B cell (primary cell): Measurements from ENCODE around the gene EGFR. TPM values are rescaled to one million over a fixed set of nuclear protein-coding genes. Genes with fewer than 3 reads are reported as not detected.

Experiments used
- ATAC-seq: fragments of 200-7000 bp; cut with Tn5 transposase; one replicate; pipeline ENCODE4 v1.10.0; 2021; ENCODE audit warnings: low read depth, mild to moderate bottlenecking, moderate number of reproducible peaks, moderate library complexity
- CTCF ChIA-PET: fragments of 350-600 bp; sonication (Branson Sonifier 250); formaldehyde crosslinking; loops from one replicate; lab custom pipeline; 2021; ENCODE audit warnings: antibody characterized with exemption, inconsistent platforms; lab: Charles Lee
- POLR2A ChIA-PET: fragments of 350-600 bp; sonication (Branson Sonifier 250); formaldehyde crosslinking; loops from one replicate; lab custom pipeline; 2021; ENCODE audit warnings: antibody characterized with exemption; lab: Charles Lee
- DNase-seq: peaks from one replicate; pipeline ENCODE4 v3.0.0; 2013
- H2AFZ ChIP-seq: 2 replicates; pipeline ENCODE4 v1.6.1; 2012; ENCODE audit warnings: mild to moderate bottlenecking, low read depth, low read length; ENCODE audit not compliant: insufficient read depth, poor library complexity, severe bottlenecking
- H3K27ac ChIP-seq, 2 donors: 1 replicate in 1 of 2; 2 replicates in 1 of 2; pipeline ENCODE4 v1.5.1; 2012 to 2013; ENCODE audit warnings: low read length in 2 of 2, mild to moderate bottlenecking in 2 of 2, moderate library complexity in 1 of 2
- H3K27me3 ChIP-seq, 4 experiments: fragments of 200-600 bp in 1 of 4; sonication (generic) in 1 of 4; replicated peaks in 1 of 4; 1 replicate in 2 of 4; 2 replicates in 2 of 4; pipeline versions ENCODE4 v1.6.1 to v1.7.0; 2013 to 2016; ENCODE audit warnings: low read length in 3 of 4, mild to moderate bottlenecking in 2 of 4, mixed read lengths in 1 of 4, moderate library complexity in 1 of 4; ENCODE audit not compliant: insufficient read depth in 4 of 4, control insufficient read depth in 3 of 4; ENCODE audit errors: control extremely low read depth in 1 of 4
- H3K36me3 ChIP-seq, 2 experiments: replicated peaks in 1 of 2; 1 replicate in 1 of 2; 2 replicates in 1 of 2; pipeline versions ENCODE4 v1.6.1 to v1.7.1; 2013; ENCODE audit warnings: low read length in 1 of 2; ENCODE audit not compliant: insufficient read depth in 2 of 2, control insufficient read depth in 1 of 2; ENCODE audit errors: control extremely low read depth in 1 of 2, extremely low read depth in 1 of 2
- H3K4me1 ChIP-seq, 2 donors: fragments of 200-600 bp in 1 of 2; sonication (generic) in 1 of 2; 1 replicate in 1 of 2; 2 replicates in 1 of 2; pipeline versions ENCODE4 v1.5.1 to v1.6.1; 2013 to 2017; ENCODE audit warnings: low read length in 2 of 2; ENCODE audit not compliant: control insufficient read depth in 2 of 2, insufficient read depth in 2 of 2
- H3K4me2 ChIP-seq: replicated peaks from 2 replicates; pipeline ENCODE3; 2012; ENCODE audit warnings: mild to moderate bottlenecking, low read depth, low read length; ENCODE audit not compliant: poor library complexity, severe bottlenecking
- H3K4me3 ChIP-seq, 5 experiments: fragments of 200-600 bp in 1 of 5; sonication (generic) in 1 of 5; 1 replicate in 3 of 5; 2 replicates in 2 of 5; pipeline versions ENCODE4 v1.5.1 to v1.7.0; 2011 to 2016; ENCODE audit warnings: low read length in 4 of 5, mild to moderate bottlenecking in 4 of 5, low read depth in 2 of 5, control low read depth in 1 of 5, moderate library complexity in 1 of 5; ENCODE audit not compliant: insufficient read depth in 1 of 5; ENCODE audit errors: control extremely low read depth in 1 of 5, extremely low read depth in 1 of 5
- H3K79me2 ChIP-seq: fragments of 200-600 bp; sonication (generic); one replicate; pipeline ENCODE4 v1.6.0; 2016; ENCODE audit warnings: low read length; ENCODE audit not compliant: control insufficient read depth, insufficient read depth
- H3K9ac ChIP-seq: fragments of 200-600 bp; sonication (generic); 2 replicates; pipeline ENCODE4 v1.6.1; 2017; ENCODE audit warnings: mild to moderate bottlenecking, low read length, moderate library complexity
- H3K9me3 ChIP-seq, 3 donors: one replicate each; pipeline versions ENCODE4 v1.6.1 to v1.7.1; 2013; ENCODE audit warnings: low read length in 2 of 3; ENCODE audit not compliant: control insufficient read depth in 2 of 3, insufficient read depth in 1 of 3; ENCODE audit errors: control extremely low read depth in 1 of 3
- H4K20me1 ChIP-seq: 2 replicates; pipeline ENCODE4 v1.6.0; 2012; ENCODE audit warnings: mild to moderate bottlenecking, low read length; ENCODE audit not compliant: insufficient read depth, control insufficient read depth, poor library complexity, severe bottlenecking
- H3K27ac Mint-ChIP-seq: one replicate; pipeline ENCODE4 v1.8.0; 2021; ENCODE audit warnings: mixed read lengths
- H3K27me3 Mint-ChIP-seq: one replicate; pipeline ENCODE4 v1.8.0; 2021; ENCODE audit warnings: mixed read lengths
- H3K4me1 Mint-ChIP-seq: one replicate; pipeline ENCODE4 v1.8.0; 2021; ENCODE audit warnings: mixed read lengths
- H3K4me3 Mint-ChIP-seq: one replicate; pipeline ENCODE4 v1.8.0; 2021; ENCODE audit warnings: mixed read lengths
- H3K9me3 Mint-ChIP-seq: one replicate; pipeline ENCODE4 v1.8.0; 2022; ENCODE audit warnings: mixed read lengths; ENCODE audit not compliant: insufficient read depth
- EZH2 ChIP-seq: IDR thresholded peaks from 2 replicates; pipeline ENCODE4 v1.6.1; 2012; ENCODE audit warnings: borderline replicate concordance, low read depth, mild to moderate bottlenecking, moderate library complexity, low read length; ENCODE audit not compliant: insufficient read depth, poor library complexity, severe bottlenecking
- WGBS: methylation state at CpG from one replicate; pipeline ENCODE4 v1.1.5; 2013; ENCODE audit warnings: missing lambda C conversion rate; ENCODE audit not compliant: insufficient coverage; 5-methylcytosine and 5-hydroxymethylcytosine counted together
- intact Hi-C: fragments of 100-400 bp; cut with micrococcal nuclease; formaldehyde crosslinking; loops from one replicate; pipeline ENCODE4 v1.10.0; 2022
- polyA plus RNA-seq: library from polyadenylated mRNA; depleted of rRNA; stranded (reverse); fragments of >200 nt; gene quantifications from 2 replicates; pipeline ENCODE4 v1.2.3, GENCODE V29; 2012
- total RNA-seq, 2 donors: library from RNA; stranded (reverse); fragments of 120-200 nt in 1 of 2; gene quantifications; 1 replicate in 1 of 2; 2 replicates in 1 of 2; pipeline versions ENCODE4 v1.2.3 to v1.2.4, GENCODE V29; 2013 to 2022
- TF ChIP-seq, protein P1 (sequence below): fragments of 200-600 bp; IDR thresholded peaks from one replicate; pipeline ENCODE4 v1.8.0; 2022; ENCODE audit warnings: antibody characterized with exemption, mild to moderate bottlenecking

The EGFR gene
- total and polyA plus RNA-seq, 2 donors (not counting 1 experiment from before 2014, with no cell fraction given): not detected

DNA sequence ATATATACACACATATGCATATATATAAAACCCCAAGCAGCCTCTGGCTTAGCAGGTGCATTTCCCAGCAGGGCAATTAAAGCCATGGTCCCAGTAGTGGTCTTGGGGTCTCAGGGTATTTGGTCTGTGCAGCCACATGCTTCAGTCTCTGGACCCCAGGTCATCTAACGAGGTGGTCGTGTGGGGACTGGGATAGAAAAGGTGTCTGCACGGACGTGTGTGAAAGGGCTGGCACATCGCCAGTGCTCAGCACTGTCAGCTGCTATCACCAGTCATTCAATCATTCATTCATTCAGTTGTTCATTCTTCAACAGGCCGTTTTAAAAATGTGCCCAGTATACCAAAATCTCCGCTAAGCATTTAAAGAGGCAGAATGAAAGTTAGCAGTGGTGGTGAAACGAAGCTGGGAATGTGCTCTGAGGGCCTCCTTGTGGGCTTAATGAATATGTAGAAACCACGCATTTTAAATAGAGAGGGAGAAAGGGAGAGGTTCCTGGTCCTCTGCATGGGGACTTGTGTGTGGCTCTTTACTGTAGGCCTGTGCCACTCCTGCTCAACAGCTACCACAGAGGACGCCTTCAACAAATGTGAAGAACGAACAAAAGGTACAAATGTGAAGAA lies 170.4 kb downstream of the EGFR start:
- H3K4me2 ChIP-seq: no peak overlapping the region

DNA sequence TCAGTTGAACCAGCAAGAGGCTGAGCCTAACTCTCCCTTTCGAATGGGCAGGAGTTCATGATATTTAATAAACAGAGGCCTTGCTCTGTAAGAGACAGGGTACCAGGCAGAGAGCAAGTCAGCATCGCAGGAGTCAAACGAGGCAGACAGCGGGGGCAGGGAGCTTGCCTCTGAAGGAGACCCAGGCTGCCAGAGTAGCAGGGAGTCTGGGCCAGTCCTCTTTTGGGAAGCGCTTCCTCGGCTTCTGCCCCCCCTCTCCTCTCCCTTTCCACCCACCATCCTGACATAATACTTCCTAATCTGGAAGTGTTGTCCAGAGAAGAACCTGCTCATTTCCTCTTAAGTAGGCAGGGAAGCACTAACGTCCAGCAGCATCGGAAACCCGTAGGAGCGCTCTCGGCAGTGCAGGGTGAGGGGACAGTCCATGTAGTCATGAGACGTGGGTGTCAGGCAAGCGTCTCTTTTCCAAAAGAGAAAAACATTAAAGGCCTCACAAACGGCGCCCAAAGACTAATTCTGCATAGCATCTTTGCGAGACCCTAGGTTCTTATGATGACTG lies 171.1 kb downstream of the EGFR start:
- H2AFZ ChIP-seq: no peak overlapping the region
- no peak overlapping the region for H3K4me3 Mint-ChIP-seq
- H3K27ac ChIP-seq: no peak overlapping the region
- H3K9me3 ChIP-seq: peaks cover 0 to 4% (median 0%) of the 10 kb centered on the region in 3 donors
- H4K20me1 ChIP-seq: no peaks in the 10 kb centered on the region
- CTCF ChIA-PET: no interaction called here
- H3K27me3 Mint-ChIP-seq: peaks cover 20% of the 10 kb centered on the region
- TF ChIP-seq, protein P1, sequence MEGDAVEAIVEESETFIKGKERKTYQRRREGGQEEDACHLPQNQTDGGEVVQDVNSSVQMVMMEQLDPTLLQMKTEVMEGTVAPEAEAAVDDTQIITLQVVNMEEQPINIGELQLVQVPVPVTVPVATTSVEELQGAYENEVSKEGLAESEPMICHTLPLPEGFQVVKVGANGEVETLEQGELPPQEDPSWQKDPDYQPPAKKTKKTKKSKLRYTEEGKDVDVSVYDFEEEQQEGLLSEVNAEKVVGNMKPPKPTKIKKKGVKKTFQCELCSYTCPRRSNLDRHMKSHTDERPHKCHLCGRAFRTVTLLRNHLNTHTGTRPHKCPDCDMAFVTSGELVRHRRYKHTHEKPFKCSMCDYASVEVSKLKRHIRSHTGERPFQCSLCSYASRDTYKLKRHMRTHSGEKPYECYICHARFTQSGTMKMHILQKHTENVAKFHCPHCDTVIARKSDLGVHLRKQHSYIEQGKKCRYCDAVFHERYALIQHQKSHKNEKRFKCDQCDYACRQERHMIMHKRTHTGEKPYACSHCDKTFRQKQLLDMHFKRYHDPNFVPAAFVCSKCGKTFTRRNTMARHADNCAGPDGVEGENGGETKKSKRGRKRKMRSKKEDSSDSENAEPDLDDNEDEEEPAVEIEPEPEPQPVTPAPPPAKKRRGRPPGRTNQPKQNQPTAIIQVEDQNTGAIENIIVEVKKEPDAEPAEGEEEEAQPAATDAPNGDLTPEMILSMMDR: no peak
- TF ChIP-seq EZH2: no peak
- no peaks in the 10 kb centered on the region for H3K9me3 Mint-ChIP-seq
- no peaks in the 10 kb centered on the region for H3K4me1 ChIP-seq
- POLR2A ChIA-PET: no interaction called here
- no peaks in the 10 kb centered on the region for H3K27me3 ChIP-seq
- 94% methylated on average over 12 of the region's 16 CpGs for WGBS
- H3K4me3 ChIP-seq: no peak overlapping the region
- DNase-seq: no peak
- H3K27ac Mint-ChIP-seq: no peak overlapping the region
- ATAC-seq: no peak
- H3K36me3 ChIP-seq: no peaks in the 10 kb centered on the region
- H3K9ac ChIP-seq: no peak overlapping the region
- no peak overlapping the region for H3K4me2 ChIP-seq
- no peaks in the 10 kb centered on the region for H3K4me1 Mint-ChIP-seq
- intact Hi-C loops: no loop called here
- H3K79me2 ChIP-seq: no peaks in the 10 kb centered on the region

More for the DNA sequence above, 170.4 kb downstream of the EGFR start:
- ChIA-PET POLR2A (no interaction called here), CTCF (no interaction called here)
- Mint-ChIP-seq H3K9me3 (no peaks in the 10 kb centered on the region), H3K27me3 (peaks cover 20% of the 10 kb centered on the region), H3K4me1 (no peaks in the 10 kb centered on the region), H3K4me3 (no peak overlapping the region), H3K27ac (no peak overlapping the region)
- Histone ChIP-seq H3K79me2 (no peaks in the 10 kb centered on the region), H3K9ac (no peak overlapping the region), H3K36me3 (no peaks in the 10 kb centered on the region), H3K9me3 (peaks cover 0 to 4% (median 0%) of the 10 kb centered on the region in 3 donors), H3K27me3 (no peaks in the 10 kb centered on the region), H3K27ac (no peak overlapping the region), H4K20me1 (no peaks in the 10 kb centered on the region), H2AFZ (no peak overlapping the region), H3K4me3 (no peak overlapping the region), H3K4me1 (no peaks in the 10 kb centered on the region)
- intact Hi-C loops: no loop called here
- no peak for TF ChIP-seq EZH2
- TF ChIP-seq, protein P1: no peak
- no peak for ATAC-seq
- DNase-seq: no peak
- WGBS: 91% methylated on average over 6 of the region's 11 CpGs
